MCF 10A (cell line): ENCODE measurements around the gene HMGB1. TPM values are rescaled to one million over a fixed set of nuclear protein-coding genes. Genes with fewer than 3 reads are reported as not detected.

Experiments used
- BruUV-seq: library from RNA; stranded (reverse); fragments of 400-500 nt; replicated peaks from 2 replicates; lab custom pipeline; 2021; lab: Mats Ljungman, UMichigan
- CTCF ChIA-PET: fragments of 300-600 bp; sonication (Branson Sonifier 250); formaldehyde crosslinking; extraction: SDS; loops from one replicate; lab custom pipeline; 2021; ENCODE audit warnings: antibody characterized with exemption, inconsistent platforms; lab: Yijun Ruan, JAX
- POLR2A ChIA-PET: fragments of 300-600, 350-650 bp; sonication (Branson Sonifier 250); formaldehyde crosslinking; extraction: SDS; loops from one replicate; lab custom pipeline; 2020; ENCODE audit warnings: antibody characterized with exemption, inconsistent platforms; lab: Yijun Ruan, JAX
- DNase-seq: peaks from one replicate; pipeline ENCODE4 v3.0.0-alpha.2; 2018; ENCODE audit not compliant: unreplicated experiment
- H3K27ac Mint-ChIP-seq: one replicate; pipeline ENCODE4 v1.8.0; 2022; ENCODE audit warnings: mild to moderate bottlenecking, low read depth, mixed read lengths; ENCODE audit not compliant: unreplicated experiment
- H3K27me3 Mint-ChIP-seq: one replicate; pipeline ENCODE4 v1.8.0; 2022; ENCODE audit warnings: mixed read lengths; ENCODE audit not compliant: insufficient read depth, unreplicated experiment
- H3K36me3 Mint-ChIP-seq: one replicate; pipeline ENCODE4 v1.8.0; 2022; ENCODE audit warnings: mild to moderate bottlenecking, moderate library complexity, mixed read lengths; ENCODE audit not compliant: insufficient read depth, unreplicated experiment
- H3K4me1 Mint-ChIP-seq: one replicate; pipeline ENCODE4 v1.8.0; 2022; ENCODE audit warnings: mixed read lengths; ENCODE audit not compliant: insufficient read depth, unreplicated experiment
- H3K4me3 Mint-ChIP-seq: one replicate; pipeline ENCODE4 v1.8.0; 2022; ENCODE audit warnings: mild to moderate bottlenecking, moderate library complexity, mixed read lengths; ENCODE audit not compliant: unreplicated experiment
- H3K9me3 Mint-ChIP-seq: one replicate; pipeline ENCODE4 v1.8.0; 2022; ENCODE audit warnings: mixed read lengths; ENCODE audit not compliant: unreplicated experiment
- CTCF ChIP-seq: fragments of 200-600 bp; IDR thresholded peaks from one replicate; pipeline ENCODE4 v1.8.0; 2022; ENCODE audit warnings: antibody characterized with exemption, mild to moderate bottlenecking; ENCODE audit not compliant: unreplicated experiment
- intact Hi-C: fragments of 100-400 bp; cut with micrococcal nuclease; formaldehyde crosslinking; loops from 2 replicates; pipeline ENCODE4 v1.14.1; 2022
- total RNA-seq: library from RNA; stranded (reverse); gene quantifications from 2 replicates; pipeline ENCODE4 v1.2.3, GENCODE V29; 2022

HMGB1 gene
- total RNA-seq, 1 experiment from 2014 or later, result 302 TPM

- Mint-ChIP-seq H3K36me3 (peaks cover 39% of the 10 kb centered on the region), H3K4me1 (peaks cover 8% of the 10 kb centered on the region), H3K27me3 (no peaks in the 10 kb centered on the region), H3K4me3 (peak overlapping the region; percentile 88), H3K27ac (peak overlapping the region; percentile 97), H3K9me3 (no peaks in the 10 kb centered on the region)
- TF ChIP-seq CTCF, result no peak
- POLR2A ChIA-PET, result interaction anchor here (0.6 to 2.9 kb wide), 5 partner anchors 111 to 622 kb away, joined by 3 to 81 read pairs (median 4); partner anchors contain the start of gene USPL1
- BruUV-seq, result no TSS peak
- CTCF ChIA-PET, result interaction anchor here (0.6 to 1.1 kb wide), 2 partner anchors 20 to 66 kb away, joined by 3 to 4 read pairs; no protein-coding TSS in a partner anchor
- DNase-seq, result peak; percentile 16
- intact Hi-C loops, result loop anchor here (1.0 to 10.0 kb wide), 4 partner anchors 86 to 578 kb away; no protein-coding TSS in a partner anchor
Measured at GRCh38 chr13:30466358-30466714, 600 bp upstream of the HMGB1 start.

GRCh38 chr13:30465343-30465592 lies 468 bp downstream of the HMGB1 start:
- H3K36me3 Mint-ChIP-seq, result peaks cover 42% of the 10 kb centered on the region
- CTCF ChIA-PET, result interaction anchor here (0.9 to 1.1 kb wide), 2 partner anchors 67 to 116 kb away, joined by 3 to 4 read pairs; no protein-coding TSS in a partner anchor
- BruUV-seq, result no TSS peak
- POLR2A ChIA-PET, result interaction anchor here (0.6 to 2.9 kb wide), 8 partner anchors 16 to 339 kb away, joined by 3 to 81 read pairs (median 4); partner anchors contain the start of genes UBE2L5 and USPL1
- TF ChIP-seq CTCF, result no peak
- peak overlapping the region; percentile 89 for H3K4me3 Mint-ChIP-seq
- intact Hi-C loops, result loop anchor here (1.0 to 10.0 kb wide), 5 partner anchors 87 to 400 kb away; partner anchors contain the start of gene USPL1
- no peaks in the 10 kb centered on the region for H3K9me3 Mint-ChIP-seq
- DNase-seq, result no peak
- no peaks in the 10 kb centered on the region for H3K27me3 Mint-ChIP-seq
- peak overlapping the region; percentile 97 for H3K27ac Mint-ChIP-seq
- H3K4me1 Mint-ChIP-seq, result peaks cover 11% of the 10 kb centered on the region

- Mint-ChIP-seq H3K4me3 (peak overlapping the region; percentile 89), H3K27me3 (no peaks in the 10 kb centered on the region), H3K9me3 (no peaks in the 10 kb centered on the region), H3K27ac (peak overlapping the region; percentile 97), H3K36me3 (peaks cover 47% of the 10 kb centered on the region), H3K4me1 (peaks cover 11% of the 10 kb centered on the region)
- CTCF ChIA-PET, result interaction anchor here (0.6 to 0.7 kb wide), 4 partner anchors 59 to 268 kb away, joined by 3 to 5 read pairs (median 4); no protein-coding TSS in a partner anchor
- DNase-seq, result peak; percentile 68
- TF ChIP-seq CTCF, result no peak
- intact Hi-C loops, result loop anchor here (1.0 to 10.0 kb wide), 6 partner anchors 88 to 400 kb away; partner anchors contain the start of gene USPL1
- no TSS peak for BruUV-seq
- POLR2A ChIA-PET, result interaction anchor here (0.6 to 2.9 kb wide), 18 partner anchors 16 to 769 kb away, joined by 3 to 81 read pairs (median 4); partner anchors contain the start of genes KATNAL1, UBE2L5 and USPL1
Measured at GRCh38 chr13:30464496-30465342, 1.0 kb downstream of the HMGB1 start.
